ENCODE results near the gene BCKDHA.
"Not testable (repeated sequence)": the region's sequence is repeated elsewhere in the genome, so short reads cannot be mapped to it uniquely, and the experiment has no call there.

The BCKDHA gene

GRCh38 chr19:41427647-41428480, 30.2 kb downstream of the BCKDHA start:
- DNase-seq: peak; percentile 69

- no peak for DNase-seq
Measured at GRCh38 chr19:41428481-41428859, 30.9 kb downstream of the BCKDHA start.

- DNase-seq: no peak
Measured at GRCh38 chr19:41430922-41431321, 33.3 kb downstream of the BCKDHA start.

GRCh38 chr19:41431426-41432386, 34.1 kb downstream of the BCKDHA start:
- peak; percentile 34 for DNase-seq

GRCh38 chr19:41433171-41433570, 35.6 kb downstream of the BCKDHA start:
- DNase-seq: no peak

GRCh38 chr19:41434450-41434849, 36.8 kb downstream of the BCKDHA start:
- no peak for DNase-seq

- not testable (repeated sequence) for DNase-seq
Measured at GRCh38 chr19:41435376-41435775, 37.8 kb downstream of the BCKDHA start.

GRCh38 chr19:41435936-41436673, 38.5 kb downstream of the BCKDHA start:
- no peak for DNase-seq

- no peak for DNase-seq
Measured at GRCh38 chr19:41436674-41436951, 39.0 kb downstream of the BCKDHA start.

- no peak for DNase-seq
Measured at GRCh38 chr19:41437944-41438574, 40.4 kb downstream of the BCKDHA start.

- peak; percentile 95 for DNase-seq
Measured at GRCh38 chr19:41439441-41440222, 42.0 kb downstream of the BCKDHA start, which contains the start of gene DMAC2. DMAC2 (minus strand) TSS chr19:41439912; CDS start chr19:41439899, 13 bp downstream.

GRCh38 chr19:41441321-41441945, 43.8 kb downstream of the BCKDHA start:
- no peak for DNase-seq

GRCh38 chr19:41442473-41443355, 45.1 kb downstream of the BCKDHA start, which contains the start of gene ERICH4:
ERICH4 (plus strand) TSS chr19:41443156; CDS start chr19:41443170, 14 bp downstream.
- DNase-seq: no peak

GRCh38 chr19:41443813-41444455, 46.3 kb downstream of the BCKDHA start:
- DNase-seq: no peak

- DNase-seq: no peak
Measured at GRCh38 chr19:41445575-41445974, 48.0 kb downstream of the BCKDHA start.

- no peak for DNase-seq
Measured at GRCh38 chr19:41447732-41448332, 50.2 kb downstream of the BCKDHA start.

GRCh38 chr19:41449079-41449864, 51.7 kb downstream of the BCKDHA start:
- DNase-seq: peak; percentile 75

- DNase-seq: no peak
Measured at GRCh38 chr19:41449865-41450178, 52.2 kb downstream of the BCKDHA start.
